ENCODE data around the gene DAZAP1. TPM values are rescaled to one million over a fixed set of nuclear protein-coding genes. Genes with fewer than 3 reads are reported as not detected.

The DAZAP1 gene
- polyA plus RNA-seq, 1 experiment: 45.8 TPM

DNA sequence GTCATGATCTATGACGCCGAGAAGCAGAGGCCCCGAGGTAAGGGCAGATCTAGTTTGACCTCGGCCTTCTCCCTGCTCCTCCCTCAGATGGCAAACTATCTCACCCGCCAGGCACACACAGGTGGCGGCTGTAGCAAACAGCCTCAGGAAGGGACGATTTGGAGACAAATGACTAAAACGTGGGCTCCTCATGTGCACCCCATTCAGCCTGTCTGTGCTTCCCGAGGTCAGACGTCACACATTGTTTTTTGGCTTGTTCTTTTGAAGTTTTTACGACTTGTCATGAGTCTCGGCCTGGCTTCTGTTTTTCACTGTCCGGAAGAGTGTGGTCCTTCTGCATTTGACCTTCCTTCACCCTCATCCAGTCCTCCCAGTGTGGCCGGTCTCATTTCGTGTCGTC, 15.0 kb downstream of the DAZAP1 start:
- Histone ChIP-seq H3K27ac (ENCODE audit: low read depth, low read length) (no peak overlapping the region), H3K27me3 (ENCODE audit: control insufficient read depth, insufficient read depth, low read length) (no peaks in the 10 kb centered on the region), H3K4me3 (ENCODE audit: low read depth, low read length) (no peak overlapping the region), H3K9me3 (ENCODE audit: control insufficient read depth, insufficient read depth, low read length) (no peaks in the 10 kb centered on the region; the same call in 1 of the 2 replicates)
- ChIA-PET CTCF (no interaction called here), POLR2A (no interaction called here)
- no peak for DNase-seq (ENCODE audit: low read depth, low spot score)
- TF ChIP-seq, protein P1, sequence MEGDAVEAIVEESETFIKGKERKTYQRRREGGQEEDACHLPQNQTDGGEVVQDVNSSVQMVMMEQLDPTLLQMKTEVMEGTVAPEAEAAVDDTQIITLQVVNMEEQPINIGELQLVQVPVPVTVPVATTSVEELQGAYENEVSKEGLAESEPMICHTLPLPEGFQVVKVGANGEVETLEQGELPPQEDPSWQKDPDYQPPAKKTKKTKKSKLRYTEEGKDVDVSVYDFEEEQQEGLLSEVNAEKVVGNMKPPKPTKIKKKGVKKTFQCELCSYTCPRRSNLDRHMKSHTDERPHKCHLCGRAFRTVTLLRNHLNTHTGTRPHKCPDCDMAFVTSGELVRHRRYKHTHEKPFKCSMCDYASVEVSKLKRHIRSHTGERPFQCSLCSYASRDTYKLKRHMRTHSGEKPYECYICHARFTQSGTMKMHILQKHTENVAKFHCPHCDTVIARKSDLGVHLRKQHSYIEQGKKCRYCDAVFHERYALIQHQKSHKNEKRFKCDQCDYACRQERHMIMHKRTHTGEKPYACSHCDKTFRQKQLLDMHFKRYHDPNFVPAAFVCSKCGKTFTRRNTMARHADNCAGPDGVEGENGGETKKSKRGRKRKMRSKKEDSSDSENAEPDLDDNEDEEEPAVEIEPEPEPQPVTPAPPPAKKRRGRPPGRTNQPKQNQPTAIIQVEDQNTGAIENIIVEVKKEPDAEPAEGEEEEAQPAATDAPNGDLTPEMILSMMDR (IDR thresholded peaks at IDR 0.05; ENCODE audit: low read depth, low read length): no peak

DNA sequence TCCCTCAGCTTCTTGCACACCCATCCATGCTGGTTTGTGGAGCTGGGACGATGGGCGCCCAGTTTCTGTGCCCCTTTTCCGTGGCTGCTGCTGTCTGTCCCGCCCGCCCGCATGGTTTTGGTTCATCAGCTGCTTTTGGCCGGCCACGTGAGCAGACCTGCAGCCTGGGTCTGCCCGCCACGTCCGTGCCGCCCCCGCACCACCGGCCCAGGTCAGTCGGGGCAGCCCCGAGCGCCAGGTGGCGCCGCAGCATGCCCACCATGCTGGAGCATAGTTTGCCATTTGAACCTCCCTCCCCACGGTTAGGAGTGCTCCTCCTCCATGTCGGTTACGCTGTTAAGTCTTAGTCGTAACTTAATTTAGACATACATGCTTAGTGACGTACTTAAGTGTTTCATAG, 15.6 kb downstream of the DAZAP1 start:
- CTCF ChIA-PET: no interaction called here
- Histone ChIP-seq H3K27ac (ENCODE audit: low read depth, low read length) (no peak overlapping the region), H3K9me3 (ENCODE audit: control insufficient read depth, insufficient read depth, low read length) (no peaks in the 10 kb centered on the region; the same call in 1 of the 2 replicates), H3K27me3 (ENCODE audit: control insufficient read depth, insufficient read depth, low read length) (no peaks in the 10 kb centered on the region), H3K4me3 (ENCODE audit: low read depth, low read length) (no peak overlapping the region)
- POLR2A ChIA-PET: no interaction called here
- no peak for DNase-seq (ENCODE audit: low read depth, low spot score)
- TF ChIP-seq, protein P1 (IDR thresholded peaks at IDR 0.05; ENCODE audit: low read depth, low read length): no peak

DNA sequence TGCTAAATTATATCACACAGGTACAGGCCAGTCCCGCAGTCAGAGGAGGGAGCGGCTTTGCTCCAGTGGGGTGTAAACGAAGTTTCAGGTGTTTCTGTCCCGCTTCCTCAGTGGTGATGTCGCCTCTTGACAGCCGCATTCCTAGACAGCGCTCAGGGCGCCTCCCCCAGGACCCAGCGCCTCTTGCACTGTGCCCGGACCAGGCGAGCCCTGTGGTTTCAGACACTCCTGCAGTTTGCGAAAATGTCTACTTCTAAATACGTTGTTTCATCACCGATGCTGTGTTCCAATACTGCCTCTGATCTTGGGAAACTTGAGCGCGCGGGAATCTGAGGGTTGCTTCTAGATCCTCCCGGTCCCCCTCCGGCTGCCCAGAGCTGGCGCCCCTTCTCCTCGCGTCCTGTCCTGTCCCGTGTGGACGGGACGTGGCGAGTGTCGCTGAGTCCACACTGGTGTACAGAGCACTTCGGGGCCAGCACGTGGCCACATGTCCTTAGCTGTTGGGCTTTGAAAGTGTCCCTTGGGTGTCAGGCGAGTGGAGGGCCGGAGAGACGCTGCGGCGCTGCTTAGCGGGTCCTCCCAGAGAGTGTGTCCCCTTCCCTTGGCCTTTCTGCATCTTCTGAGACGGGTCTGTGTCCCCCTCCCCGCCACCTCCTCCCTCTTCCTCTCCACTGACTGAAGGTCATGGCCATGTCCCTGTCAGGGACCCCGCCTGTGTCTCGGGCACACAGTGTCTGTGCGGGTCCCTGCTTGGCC, 16.2 kb downstream of the DAZAP1 start:
- ChIA-PET POLR2A (no interaction called here), CTCF (interaction anchor here (0.6 kb wide), 1 partner anchor 318 kb away, joined by 5 read pairs; no protein-coding TSS in a partner anchor)
- DNase-seq (ENCODE audit: low read depth, low spot score): no peak
- H3K9me3 ChIP-seq (ENCODE audit: control insufficient read depth, insufficient read depth, low read length): no peaks in the 10 kb centered on the region; the same call in 1 of the 2 replicates
- no peak overlapping the region for H3K27ac ChIP-seq (ENCODE audit: low read depth, low read length)
- no peaks in the 10 kb centered on the region for H3K27me3 ChIP-seq (ENCODE audit: control insufficient read depth, insufficient read depth, low read length)
- TF ChIP-seq, protein P1 (IDR thresholded peaks at IDR 0.05; ENCODE audit: low read depth, low read length): no peak
- H3K4me3 ChIP-seq (ENCODE audit: low read depth, low read length): no peak overlapping the region

DNA sequence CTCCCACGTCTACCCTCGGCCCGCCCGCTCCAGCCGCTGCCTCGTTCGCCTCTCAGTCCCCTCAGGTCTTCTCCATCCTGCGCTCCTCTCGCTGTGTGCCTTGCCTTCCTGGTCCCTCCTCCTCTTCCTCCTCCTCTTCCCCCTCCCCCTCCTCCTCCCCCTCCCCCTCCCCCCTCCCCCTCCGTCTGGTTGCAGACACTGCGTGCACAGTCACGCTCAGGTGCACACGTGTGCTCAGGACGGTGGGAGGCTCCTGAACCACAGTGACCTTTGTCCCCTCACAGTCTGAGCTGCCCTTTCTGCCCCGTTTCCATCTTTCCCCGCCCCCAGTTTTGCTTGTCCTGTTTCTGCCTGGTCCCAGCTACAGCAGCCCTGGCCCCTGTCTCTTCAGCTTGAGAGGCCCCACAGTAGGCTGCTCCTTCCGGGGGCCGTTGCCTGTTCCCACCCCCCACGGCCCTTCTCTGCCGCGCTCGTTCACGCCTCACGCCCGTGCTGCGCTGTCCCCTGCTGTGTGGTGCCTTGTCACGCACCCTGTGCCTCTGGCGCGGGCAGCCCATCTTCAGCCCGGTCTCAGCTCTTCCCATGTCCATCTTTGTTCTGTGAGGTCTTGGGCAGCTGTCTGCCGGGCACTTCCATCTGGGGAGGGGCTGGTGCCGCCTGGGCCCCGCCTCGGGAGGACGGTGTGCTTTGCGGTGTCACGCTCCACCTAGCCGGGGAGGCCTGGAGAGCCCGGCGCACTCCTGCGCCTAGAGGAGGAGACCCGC, 17.0 kb downstream of the DAZAP1 start:
- H3K27ac ChIP-seq (ENCODE audit: low read depth, low read length): no peak overlapping the region

More for the DNA sequence above, 17.0 kb downstream of the DAZAP1 start:
- ChIA-PET POLR2A (no interaction called here), CTCF (interaction anchor here (0.6 kb wide), 1 partner anchor 319 kb away, joined by 5 read pairs; no protein-coding TSS in a partner anchor)
- no peak overlapping the region for H3K4me3 ChIP-seq (ENCODE audit: low read depth, low read length)
- TF ChIP-seq, protein P1 (IDR thresholded peaks at IDR 0.05; ENCODE audit: low read depth, low read length): no peak
- H3K9me3 ChIP-seq (ENCODE audit: control insufficient read depth, insufficient read depth, low read length): no peaks in the 10 kb centered on the region; the same call in 1 of the 2 replicates
- DNase-seq (ENCODE audit: low read depth, low spot score): no peak
- H3K27me3 ChIP-seq (ENCODE audit: control insufficient read depth, insufficient read depth, low read length): no peaks in the 10 kb centered on the region

Data from AG04450 (cell line).